Stimulated activated CD4-positive, alpha-beta T cell treated with anti-CD3 and anti-CD28 coated beads, Interleukin-2, amount 100 ng/mL, for 48 hours (primary cell): Measurements from ENCODE around the gene CASP5.
"Not testable (repeated sequence)": the region's sequence is repeated elsewhere in the genome, so short reads cannot be mapped to it uniquely, and the experiment has no call there.

Experiments
- DNase-seq, 2 donors: peaks; one replicate each; pipeline ENCODE4 v3.0.0-alpha.2; 2020

The CASP5 gene

GRCh38 chr11:105023003-105023402, at the start of gene CASP5:
Gene CASP5, minus strand, starts transcription at chr11:105023168. Its CDS starts 32 bp downstream, at chr11:105023136.
- DNase-seq, result no peak

GRCh38 chr11:105072080-105072479, 49.1 kb upstream of the CASP5 start:
- not testable (repeated sequence) for DNase-seq

GRCh38 chr11:105071089-105071732, 48.2 kb upstream of the CASP5 start:
- DNase-seq, result no peak

GRCh38 chr11:105070306-105070705, 47.3 kb upstream of the CASP5 start:
- no peak for DNase-seq

- not testable (repeated sequence) for DNase-seq
These were observed 46.8 kb upstream of the CASP5 start for GRCh38 chr11:105069749-105070148.

- DNase-seq, result not testable (repeated sequence)
These were observed 40.4 kb upstream of the CASP5 start for GRCh38 chr11:105063245-105063941.

- DNase-seq, result no peak
These were observed 34.5 kb upstream of the CASP5 start for GRCh38 chr11:105057432-105057831.

GRCh38 chr11:105056446-105056845, 33.5 kb upstream of the CASP5 start:
- no peak for DNase-seq

GRCh38 chr11:105054723-105055493, 31.9 kb upstream of the CASP5 start:
- no peak for DNase-seq

GRCh38 chr11:105052487-105052886, 29.5 kb upstream of the CASP5 start:
- no peak for DNase-seq

- no peak for DNase-seq
These were observed 28.6 kb upstream of the CASP5 start for GRCh38 chr11:105051559-105051958.

- no peak for DNase-seq
These were observed 26.5 kb upstream of the CASP5 start for GRCh38 chr11:105049481-105049880.

GRCh38 chr11:105046898-105047579, 24.1 kb upstream of the CASP5 start:
- no peak for DNase-seq

- DNase-seq, result no peak
These were observed 22.8 kb upstream of the CASP5 start for GRCh38 chr11:105045676-105046296.

GRCh38 chr11:105044557-105045524, 21.9 kb upstream of the CASP5 start, which contains the start of gene CARD16:
Gene CARD16, minus strand, starts transcription at chr11:105045335. Its CDS starts 38 bp downstream, at chr11:105045297.
- DNase-seq, result peak in 1 of 2 donors; percentile 17

- DNase-seq, result no peak
These were observed 19.2 kb upstream of the CASP5 start for GRCh38 chr11:105042178-105042577.

GRCh38 chr11:105040703-105041102, 17.7 kb upstream of the CASP5 start:
- DNase-seq, result no peak

GRCh38 chr11:105034813-105035620, 12.0 kb upstream of the CASP5 start, which contains the start of gene CASP1:
Gene CASP1, minus strand, starts transcription at chr11:105035144. Its CDS starts 31 bp downstream, at chr11:105035113.
- peak in 1 of 2 donors; percentile 17 for DNase-seq

- DNase-seq, result not testable (repeated sequence)
These were observed 11.4 kb upstream of the CASP5 start for GRCh38 chr11:105034388-105034787.

GRCh38 chr11:105033781-105034180, 10.8 kb upstream of the CASP5 start:
- no peak for DNase-seq
